Keratinocyte (primary cell): ENCODE data around the gene DDIT4. TPM values are rescaled to one million over a fixed set of nuclear protein-coding genes. Genes with fewer than 3 reads are reported as not detected.

Experiments used
- DNase-seq: peaks from one replicate; pipeline ENCODE4 v3.0.0-alpha.2; 2011; ENCODE audit warnings: low read depth, missing footprints, low spot score
- FAIRE-seq: peaks from 2 replicates; lab custom pipeline; 2011; peaks lifted over from hg19 to GRCh38; lab: Jason Lieb, UNC
- H2AFZ ChIP-seq: 2 replicates; pipeline ENCODE4 v1.6.0; 2012; ENCODE audit warnings: low read length, control low read depth, inconsistent platforms; ENCODE audit not compliant: control insufficient read depth
- H3K27ac ChIP-seq: 2 replicates; pipeline ENCODE4 v1.5.1; 2011; ENCODE audit warnings: low read length; ENCODE audit not compliant: control insufficient read depth, insufficient read depth
- H3K27me3 ChIP-seq: 3 replicates; pipeline ENCODE4 v1.6.0; 2011; ENCODE audit warnings: low read length; ENCODE audit not compliant: control insufficient read depth, insufficient read depth; ENCODE audit errors: extremely low read depth
- H3K36me3 ChIP-seq, 2 experiments: 2 replicates in 1 of 2; 3 replicates in 1 of 2; pipeline ENCODE4 v1.5.1; 2011; ENCODE audit warnings: low read length in 2 of 2, mild to moderate bottlenecking in 1 of 2; ENCODE audit not compliant: control insufficient read depth in 2 of 2, insufficient read depth in 2 of 2; ENCODE audit errors: extremely low read depth in 1 of 2
- H3K4me1 ChIP-seq: 3 replicates; pipeline ENCODE4 v1.5.1; 2011; ENCODE audit warnings: low read length; ENCODE audit not compliant: control insufficient read depth, insufficient read depth; ENCODE audit errors: extremely low read depth
- H3K4me2 ChIP-seq: 3 replicates; pipeline ENCODE4 v1.6.0; 2011; ENCODE audit warnings: low read depth, low read length; ENCODE audit not compliant: control insufficient read depth, insufficient read depth; ENCODE audit errors: extremely low read depth
- H3K4me3 ChIP-seq, 3 experiments: fragments of 200-600 bp in 1 of 3; sonication (generic) in 1 of 3; 2 replicates in 2 of 3; 3 replicates in 1 of 3; pipeline ENCODE4 v1.5.1; 2011 to 2016; ENCODE audit warnings: low read length in 3 of 3, mild to moderate bottlenecking in 3 of 3, control low read depth in 2 of 3, inconsistent platforms in 1 of 3, low read depth in 1 of 3, mixed read lengths in 1 of 3, mixed run types in 1 of 3, moderate library complexity in 1 of 3; ENCODE audit not compliant: control insufficient read depth in 2 of 3, insufficient read depth in 2 of 3; ENCODE audit errors: extremely low read depth in 1 of 3
- H3K79me2 ChIP-seq: 2 replicates; pipeline ENCODE4 v1.6.0; 2012; ENCODE audit warnings: low read length; ENCODE audit not compliant: control insufficient read depth, insufficient read depth
- H3K9ac ChIP-seq: 3 replicates; pipeline ENCODE4 v1.6.0; 2011; ENCODE audit warnings: low read length; ENCODE audit not compliant: control insufficient read depth, insufficient read depth; ENCODE audit errors: extremely low read depth
- H3K9me1 ChIP-seq: 3 replicates; pipeline ENCODE4 v1.6.0; 2011; ENCODE audit warnings: low read length; ENCODE audit not compliant: control insufficient read depth, insufficient read depth; ENCODE audit errors: extremely low read depth
- H3K9me3 ChIP-seq: 2 replicates; pipeline ENCODE4 v1.5.1; 2012; ENCODE audit warnings: low read depth, low read length; ENCODE audit not compliant: control insufficient read depth
- H4K20me1 ChIP-seq: 3 replicates; pipeline ENCODE4 v1.6.0; 2011; ENCODE audit warnings: low read length; ENCODE audit not compliant: control insufficient read depth, insufficient read depth; ENCODE audit errors: extremely low read depth
- CTCF ChIP-seq, 3 experiments: IDR thresholded peaks in 1 of 3; conservative IDR thresholded peaks in 1 of 3; optimal IDR thresholded peaks in 1 of 3; 2 replicates in 2 of 3; 3 replicates in 1 of 3; pipeline versions ENCODE3 to v1.5.1; 2011; ENCODE audit warnings: low read length in 3 of 3, mild to moderate bottlenecking in 3 of 3, moderate library complexity in 2 of 3, control low read depth in 1 of 3, inconsistent platforms in 1 of 3; ENCODE audit not compliant: insufficient read depth in 2 of 3; ENCODE audit errors: extremely low read depth in 1 of 3
- EZH2 ChIP-seq: IDR thresholded peaks from one replicate; pipeline ENCODE4 v1.6.1; 2012; ENCODE audit warnings: inconsistent platforms, mild to moderate bottlenecking, low read length, moderate library complexity
- dilution Hi-C: fragments of 300-500 bp; cut with MboI; formaldehyde crosslinking; loops from one replicate; pipeline ENCODE4 v1.7.0; 2020; ENCODE audit warnings: low sequenced_read_pairs; ENCODE audit not compliant: extremely low pct_ligation_motif_present
- polyA plus RNA-seq, 5 experiments: library from polyadenylated mRNA; depleted of rRNA in 3 of 5; stranded (reverse) in 3 of 5; stranded (forward) in 1 of 5; unstranded in 1 of 5; fragments of >200 nt; gene quantifications; 1 replicate in 1 of 5; 2 replicates in 3 of 5; 3 replicates in 1 of 5; pipeline versions ENCODE4 v1.2.1 to v1.2.3, GENCODE V29; 2011 to 2012; ENCODE audit warnings: missing spikeins in 2 of 5, low read depth in 1 of 5, low replicate concordance in 1 of 5

The DDIT4 gene
- polyA plus RNA-seq, 1 donor (not counting 4 experiments of a cell fraction or from before 2014, with no cell fraction given) = 248 TPM

GRCh38 chr10:72263613-72264241 is 10.0 kb upstream of the DDIT4 start:
- Histone ChIP-seq H3K9me3 (no peaks in the 10 kb centered on the region), H3K9me1 (peaks cover 2% of the 10 kb centered on the region), H4K20me1 (no peaks in the 10 kb centered on the region), H2AFZ (no peak overlapping the region), H3K4me1 (peaks cover 53% of the 10 kb centered on the region), H3K27me3 (no peaks in the 10 kb centered on the region), H3K4me3 (peak overlapping the region in 2 of 3 experiments; percentile 28 to 48), H3K27ac (peak overlapping the region; percentile 95), H3K79me2 (no peaks in the 10 kb centered on the region), H3K36me3 (no peaks in the 10 kb centered on the region), H3K4me2 (peak overlapping the region; percentile 84), H3K9ac (peak overlapping the region; percentile 74)
- no peak for TF ChIP-seq CTCF (optimal IDR thresholded peaks at IDR 0.05 in 1 of 3, IDR thresholded peaks at IDR 0.05 in 1 of 3, conservative IDR thresholded peaks at IDR 0.05 in 1 of 3; ENCODE audit: extremely low read depth in 1 of 3, insufficient read depth in 2 of 3, low read length in 3 of 3)
- no peak for TF ChIP-seq EZH2
- FAIRE-seq = peak; percentile 84
- dilution Hi-C loops = no loop called here
- peak; percentile 85 for DNase-seq

GRCh38 chr10:72264536-72264935 is 9.2 kb upstream of the DDIT4 start:
- Histone ChIP-seq H3K4me3 (no peak overlapping the region), H3K4me1 (peaks cover 51% of the 10 kb centered on the region), H3K9me3 (no peaks in the 10 kb centered on the region), H3K27ac (peak overlapping the region; percentile 95), H2AFZ (no peak overlapping the region), H3K36me3 (no peaks in the 10 kb centered on the region), H3K4me2 (no peak overlapping the region), H3K27me3 (no peaks in the 10 kb centered on the region), H3K9ac (no peak overlapping the region), H3K9me1 (peaks cover 2% of the 10 kb centered on the region), H3K79me2 (no peaks in the 10 kb centered on the region), H4K20me1 (no peaks in the 10 kb centered on the region)
- dilution Hi-C loops = no loop called here
- TF ChIP-seq EZH2 (no peak), CTCF (optimal IDR thresholded peaks at IDR 0.05 in 1 of 3, IDR thresholded peaks at IDR 0.05 in 1 of 3, conservative IDR thresholded peaks at IDR 0.05 in 1 of 3; ENCODE audit: extremely low read depth in 1 of 3, insufficient read depth in 2 of 3, low read length in 3 of 3) (no peak)
- FAIRE-seq (no peak), DNase-seq (no peak)
